ENCODE measurements around the gene PHAF1. TPM values are rescaled to one million over a fixed set of nuclear protein-coding genes. Genes with fewer than 3 reads are reported as not detected.

Gene PHAF1
- total RNA-seq, 1 donor from 2014 or later, result 29.1 TPM

DNA sequence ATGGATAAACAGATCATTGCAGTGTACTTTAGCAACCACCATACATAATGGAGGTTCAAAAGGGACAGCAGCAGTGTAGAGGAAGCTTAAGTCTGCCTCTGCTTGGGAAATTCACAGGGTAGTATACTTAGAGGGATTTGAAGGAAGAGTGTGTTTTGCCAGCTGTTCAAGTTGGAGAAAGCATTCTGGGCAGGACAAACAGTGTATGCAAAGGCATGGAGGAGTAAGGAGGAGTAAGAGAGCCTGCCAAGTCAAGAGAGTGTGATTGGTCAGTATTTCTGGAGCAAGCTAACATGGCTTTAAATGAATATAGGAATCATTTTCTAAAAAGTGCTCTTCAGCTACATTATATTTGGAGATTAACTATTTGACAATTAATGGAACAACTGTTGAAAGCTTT is 22.9 kb upstream of the PHAF1 start:
- Histone ChIP-seq H3K27ac (no peak overlapping the region), H3K36me3 (no peaks in the 10 kb centered on the region), H3K4me1 (peaks cover 18% of the 10 kb centered on the region), H3F3A (ENCODE audit: low read depth) (peaks cover 3% of the 10 kb centered on the region), H3K9me3 (ENCODE audit: low read depth) (no peaks in the 10 kb centered on the region), H3K9ac (no peak overlapping the region), H3K4me2 (no peak overlapping the region), H3K4me3 (no peak overlapping the region), H3K27me3 (no peaks in the 10 kb centered on the region), H3K79me2 (ENCODE audit: low read depth) (peaks cover 5% of the 10 kb centered on the region), H4K20me1 (ENCODE audit: low read depth) (peaks cover 28% of the 10 kb centered on the region), H2AFZ (replicated peaks) (no peak overlapping the region)
- Mint-ChIP-seq H3K4me3 (no peak overlapping the region), H3K36me3 (peaks cover 10% of the 10 kb centered on the region), H3K27me3 (ENCODE audit: insufficient read depth, low read depth) (no peaks in the 10 kb centered on the region), H3K27ac (no peak overlapping the region), H3K9me3 (no peaks in the 10 kb centered on the region), H3K4me1 (peaks cover 6% of the 10 kb centered on the region)
- no peak for DNase-seq (ENCODE audit: low spot score)
- TF ChIP-seq EZH2 (IDR thresholded peaks at IDR 0.05) (no peak), EZH2phosphoT487 (IDR thresholded peaks at IDR 0.05) (no peak)
- TF ChIP-seq, protein P1, sequence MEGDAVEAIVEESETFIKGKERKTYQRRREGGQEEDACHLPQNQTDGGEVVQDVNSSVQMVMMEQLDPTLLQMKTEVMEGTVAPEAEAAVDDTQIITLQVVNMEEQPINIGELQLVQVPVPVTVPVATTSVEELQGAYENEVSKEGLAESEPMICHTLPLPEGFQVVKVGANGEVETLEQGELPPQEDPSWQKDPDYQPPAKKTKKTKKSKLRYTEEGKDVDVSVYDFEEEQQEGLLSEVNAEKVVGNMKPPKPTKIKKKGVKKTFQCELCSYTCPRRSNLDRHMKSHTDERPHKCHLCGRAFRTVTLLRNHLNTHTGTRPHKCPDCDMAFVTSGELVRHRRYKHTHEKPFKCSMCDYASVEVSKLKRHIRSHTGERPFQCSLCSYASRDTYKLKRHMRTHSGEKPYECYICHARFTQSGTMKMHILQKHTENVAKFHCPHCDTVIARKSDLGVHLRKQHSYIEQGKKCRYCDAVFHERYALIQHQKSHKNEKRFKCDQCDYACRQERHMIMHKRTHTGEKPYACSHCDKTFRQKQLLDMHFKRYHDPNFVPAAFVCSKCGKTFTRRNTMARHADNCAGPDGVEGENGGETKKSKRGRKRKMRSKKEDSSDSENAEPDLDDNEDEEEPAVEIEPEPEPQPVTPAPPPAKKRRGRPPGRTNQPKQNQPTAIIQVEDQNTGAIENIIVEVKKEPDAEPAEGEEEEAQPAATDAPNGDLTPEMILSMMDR (IDR thresholded peaks at IDR 0.05), result no peak

GRCh38 chr16:67087291-67087690 is 22.4 kb upstream of the PHAF1 start:
- H4K20me1 ChIP-seq (ENCODE audit: low read depth), result peaks cover 28% of the 10 kb centered on the region
- H3K4me1 ChIP-seq, result peaks cover 18% of the 10 kb centered on the region
- H3K9me3 Mint-ChIP-seq, result no peaks in the 10 kb centered on the region

GRCh38 chr16:67087803-67088202 is 21.9 kb upstream of the PHAF1 start:
- Histone ChIP-seq H3K79me2 (ENCODE audit: low read depth) (peaks cover 5% of the 10 kb centered on the region), H3K27me3 (no peaks in the 10 kb centered on the region), H3K27ac (no peak overlapping the region), H3K4me2 (no peak overlapping the region), H3K36me3 (no peaks in the 10 kb centered on the region), H3K4me3 (no peak overlapping the region), H4K20me1 (ENCODE audit: low read depth) (peaks cover 28% of the 10 kb centered on the region), H3K4me1 (peaks cover 18% of the 10 kb centered on the region), H3K9me3 (ENCODE audit: low read depth) (no peaks in the 10 kb centered on the region), H3K9ac (no peak overlapping the region), H3F3A (ENCODE audit: low read depth) (peaks cover 3% of the 10 kb centered on the region), H2AFZ (replicated peaks) (no peak overlapping the region)
- H3K4me3 Mint-ChIP-seq, result no peak overlapping the region
- no peak for DNase-seq (ENCODE audit: low spot score)
- H3K9me3 Mint-ChIP-seq, result no peaks in the 10 kb centered on the region
- TF ChIP-seq EZH2phosphoT487 (IDR thresholded peaks at IDR 0.05) (no peak), EZH2 (IDR thresholded peaks at IDR 0.05) (no peak)
- TF ChIP-seq, protein P1 (IDR thresholded peaks at IDR 0.05), result no peak
- H3K27me3 Mint-ChIP-seq (ENCODE audit: insufficient read depth, low read depth), result no peaks in the 10 kb centered on the region
- peaks cover 6% of the 10 kb centered on the region for H3K4me1 Mint-ChIP-seq
- H3K36me3 Mint-ChIP-seq, result peaks cover 10% of the 10 kb centered on the region
- no peak overlapping the region for H3K27ac Mint-ChIP-seq

More at GRCh38 chr16:67087291-67087690, 22.4 kb upstream of the PHAF1 start:
- no peak overlapping the region for H3K4me3 Mint-ChIP-seq
- H3K27ac ChIP-seq, result no peak overlapping the region
- no peaks in the 10 kb centered on the region for H3K27me3 Mint-ChIP-seq (ENCODE audit: insufficient read depth, low read depth)
- H3K4me3 ChIP-seq, result no peak overlapping the region
- no peak overlapping the region for H3K9ac ChIP-seq
- H3K9me3 ChIP-seq (ENCODE audit: low read depth), result no peaks in the 10 kb centered on the region
- peaks cover 6% of the 10 kb centered on the region for H3K4me1 Mint-ChIP-seq
- TF ChIP-seq, protein P1 (IDR thresholded peaks at IDR 0.05), result no peak
- TF ChIP-seq EZH2phosphoT487 (IDR thresholded peaks at IDR 0.05) (no peak), EZH2 (IDR thresholded peaks at IDR 0.05) (no peak)
- H3K4me2 ChIP-seq, result no peak overlapping the region
- H3K36me3 ChIP-seq, result no peaks in the 10 kb centered on the region
- H3K79me2 ChIP-seq (ENCODE audit: low read depth), result peaks cover 5% of the 10 kb centered on the region
- no peak overlapping the region for H2AFZ ChIP-seq (replicated peaks)
- no peak for DNase-seq (ENCODE audit: low spot score)
- no peak overlapping the region for H3K27ac Mint-ChIP-seq
- H3K36me3 Mint-ChIP-seq, result peaks cover 10% of the 10 kb centered on the region
- H3F3A ChIP-seq (ENCODE audit: low read depth), result peaks cover 3% of the 10 kb centered on the region
- H3K27me3 ChIP-seq, result no peaks in the 10 kb centered on the region
